Testis (tissue), 3 donors: Measurements from ENCODE around the gene PTPN9. TPM values are rescaled to one million over a fixed set of nuclear protein-coding genes. Genes with fewer than 3 reads are reported as not detected.

Experiments used
- DNase-seq: peaks from one replicate; pipeline ENCODE4 v3.0.0-alpha.2; 2019
- H3K27ac ChIP-seq, 2 donors: fragments of 200-600 bp; sonication (generic); one replicate each; pipeline ENCODE4 v1.5.1; 2019
- H3K27me3 ChIP-seq: fragments of 200-600 bp; sonication (generic); one replicate; pipeline ENCODE4 v1.5.1; 2019
- H3K36me3 ChIP-seq: fragments of 200-600 bp; sonication (generic); one replicate; pipeline ENCODE4 v1.5.1; 2017; ENCODE audit warnings: low read depth; ENCODE audit errors: missing control alignments
- H3K4me1 ChIP-seq: fragments of 200-600 bp; sonication (generic); one replicate; pipeline ENCODE4 v1.5.1; 2019
- H3K4me3 ChIP-seq, 2 donors: fragments of 200-600 bp; sonication (generic); one replicate each; pipeline ENCODE4 v1.5.1; 2017 to 2019
- H3K9me3 ChIP-seq: fragments of 200-600 bp; sonication (generic); one replicate; pipeline ENCODE4 v1.5.1; 2017
- CTCF ChIP-seq, 3 experiments: fragments of 450-650 bp in 2 of 3; fragments of 200-600 bp in 1 of 3; sonication (generic) in 1 of 3; IDR thresholded peaks; one replicate each; pipeline ENCODE4 v1.5.1; 2016 to 2019; ENCODE audit warnings: antibody characterized with exemption in 3 of 3, mild to moderate bottlenecking in 2 of 3, moderate library complexity in 1 of 3
- POLR2A ChIP-seq: fragments of 450-650 bp; IDR thresholded peaks from one replicate; pipeline ENCODE4 v1.6.1; 2017; ENCODE audit warnings: antibody characterized with exemption, mild to moderate bottlenecking, moderate library complexity
- WGBS, 2 donors: methylation state at CpG; one replicate each; pipeline ENCODE4 v1.1.5; 2018; 5-methylcytosine and 5-hydroxymethylcytosine counted together
- intact Hi-C: fragments of 100-400 bp; cut with DNase I; formaldehyde crosslinking; loops from one replicate; pipeline ENCODE4 v1.15.1; 2023; ENCODE audit warnings: low total_unique reads
- polyA plus RNA-seq: library from polyadenylated mRNA; stranded (reverse); fragments of 350-450 nt; fragmentation: Illumina TruSeq; extraction: RNeasy Lipid Tissue Mini Kit (QIAGEN cat#74804); gene quantifications from one replicate; pipeline ENCODE4 v1.2.3, GENCODE V29; 2014; ENCODE audit warnings: low read depth, low replicate concordance; ENCODE audit not compliant: insufficient read depth
- total RNA-seq, 2 donors: library from RNA; depleted of rRNA; stranded (reverse); fragments of >200 nt; gene quantifications; one replicate each; pipeline ENCODE4 v1.2.3, GENCODE V29; 2016

The PTPN9 gene
- total and polyA plus RNA-seq, 3 donors from 2014 or later, result 14.1 to 20.3 (median 16.3) TPM

DNA sequence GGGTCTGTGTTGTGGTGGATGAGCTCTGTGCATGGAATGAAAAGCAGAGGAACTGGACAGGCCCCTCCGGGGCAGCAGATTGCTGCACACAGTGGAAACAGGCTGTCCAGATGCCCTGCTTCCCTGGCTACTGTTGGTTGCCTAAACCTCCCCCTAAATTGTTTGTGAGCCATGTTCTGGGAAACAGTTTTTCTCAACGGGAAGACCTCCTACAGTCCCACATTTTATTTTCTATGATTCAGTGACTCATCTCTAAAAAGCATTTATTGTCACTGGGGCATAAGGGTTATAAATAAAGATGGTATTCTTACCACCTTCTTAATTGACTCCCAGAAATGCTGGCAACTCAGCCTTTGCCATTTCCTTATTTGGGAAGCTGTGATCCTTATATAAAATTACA is 20.3 kb upstream of the PTPN9 start:
- intact Hi-C loops, result no loop called here
- no peak for DNase-seq
- Histone ChIP-seq H3K27me3 (no peaks in the 10 kb centered on the region), H3K9me3 (no peaks in the 10 kb centered on the region), H3K27ac (peak overlapping the region in 1 of 2 donors; percentile 22), H3K4me1 (peaks cover 24% of the 10 kb centered on the region), H3K4me3 (no peak overlapping the region), H3K36me3 (no peaks in the 10 kb centered on the region)
- TF ChIP-seq POLR2A, result no peak
- no peak for TF ChIP-seq CTCF (IDR thresholded peaks at IDR 0.05)
- WGBS, 2 donors, result 47 to 65% methylated on average over 2 of the region's 2 CpGs

GRCh38 chr15:75598361-75598760 is 19.2 kb upstream of the PTPN9 start:
- peak overlapping the region in 1 of 2 donors; percentile 22 for H3K27ac ChIP-seq
- H3K27me3 ChIP-seq, result no peaks in the 10 kb centered on the region
- DNase-seq, result no peak
- H3K4me1 ChIP-seq, result peaks cover 24% of the 10 kb centered on the region
- no peak for TF ChIP-seq POLR2A
- no peak for TF ChIP-seq CTCF (IDR thresholded peaks at IDR 0.05)
- H3K36me3 ChIP-seq, result no peaks in the 10 kb centered on the region
- intact Hi-C loops, result no loop called here
- no peaks in the 10 kb centered on the region for H3K9me3 ChIP-seq
- WGBS, 2 donors, result 78 to 88% methylated on average over 4 of the region's 4 CpGs
- H3K4me3 ChIP-seq, result no peak overlapping the region

DNA sequence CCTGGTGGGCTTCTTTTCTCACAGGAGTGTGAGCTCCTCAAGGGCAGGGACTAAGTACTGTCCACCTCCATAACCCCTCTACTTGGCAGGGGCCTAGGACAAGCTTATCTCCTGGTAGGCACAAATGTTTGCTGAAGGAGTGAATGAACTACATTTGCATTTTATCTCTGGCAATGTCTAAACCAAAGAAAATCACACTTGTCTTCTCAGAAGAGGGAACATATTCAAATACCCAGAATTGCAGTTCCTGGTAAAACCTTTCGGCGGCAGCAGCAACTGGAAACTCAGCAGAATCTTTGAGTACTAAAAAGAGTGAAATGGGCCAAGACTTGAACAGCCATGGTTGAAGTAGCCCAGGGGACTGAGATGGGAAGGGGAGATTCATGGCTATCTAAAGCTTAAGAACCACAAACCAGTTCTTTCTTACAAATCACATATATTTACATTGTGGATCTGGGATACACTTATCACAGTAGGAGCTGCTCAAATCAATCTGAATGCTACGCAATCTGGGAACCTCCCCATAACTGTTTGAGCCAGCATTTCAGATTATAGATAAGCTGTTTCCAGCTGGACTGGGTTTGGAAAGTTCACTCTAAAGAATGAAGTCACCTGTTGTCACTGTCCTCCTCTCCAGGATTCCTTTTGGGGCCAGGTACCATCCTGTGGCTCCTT is 18.7 kb upstream of the PTPN9 start:
- no peak for DNase-seq
- WGBS, 2 donors, result 70 to 78% methylated on average over 3 of the region's 3 CpGs

DNA sequence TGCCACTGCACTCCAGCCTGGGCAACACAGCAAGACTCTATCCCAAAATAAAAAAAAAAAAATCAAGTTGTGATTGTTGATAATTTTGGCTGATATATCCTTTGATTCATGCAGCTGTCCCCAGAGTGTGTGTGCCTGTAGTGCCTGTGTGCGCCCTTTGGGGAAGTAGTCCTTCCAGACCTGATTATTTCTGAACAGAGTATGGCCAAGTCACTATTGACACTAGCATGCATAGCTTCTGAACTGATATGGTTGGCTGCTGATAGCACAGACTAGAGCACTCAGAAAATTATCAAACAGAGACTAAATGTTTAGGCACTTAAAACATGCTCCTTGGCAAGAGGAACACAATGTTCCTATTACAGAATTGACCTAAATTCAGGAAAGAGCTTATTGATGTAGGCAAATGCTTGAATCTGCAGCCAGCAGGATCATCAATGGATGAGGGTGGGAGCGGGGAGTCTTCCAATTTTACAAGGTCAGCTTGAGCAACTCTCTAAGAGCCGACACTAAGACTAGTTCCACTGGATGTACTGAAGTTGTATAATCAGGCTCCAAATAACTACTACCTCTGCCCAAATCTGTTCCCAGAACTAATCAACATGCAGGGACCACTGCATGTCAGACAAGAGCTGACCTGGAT is 17.7 kb upstream of the PTPN9 start:
- intact Hi-C loops, result no loop called here
- no peak for TF ChIP-seq POLR2A
- TF ChIP-seq CTCF (IDR thresholded peaks at IDR 0.05), result no peak
- no peak overlapping the region for H3K4me3 ChIP-seq
- H3K27me3 ChIP-seq, result no peaks in the 10 kb centered on the region
- peaks cover 29% of the 10 kb centered on the region for H3K4me1 ChIP-seq
- no peaks in the 10 kb centered on the region for H3K36me3 ChIP-seq
- H3K27ac ChIP-seq, result peak overlapping the region in 1 of 2 donors; percentile 22
- H3K9me3 ChIP-seq, result no peaks in the 10 kb centered on the region
- 49 to 60% methylated on average over 3 of the region's 3 CpGs for WGBS, 2 donors
- no peak for DNase-seq

More for the DNA sequence above, 18.7 kb upstream of the PTPN9 start:
- Histone ChIP-seq H3K27ac (peak overlapping the region in 1 of 2 donors; percentile 22), H3K4me3 (no peak overlapping the region), H3K4me1 (peaks cover 24% of the 10 kb centered on the region), H3K9me3 (no peaks in the 10 kb centered on the region), H3K36me3 (no peaks in the 10 kb centered on the region), H3K27me3 (no peaks in the 10 kb centered on the region)
- intact Hi-C loops, result no loop called here
- TF ChIP-seq POLR2A (no peak), CTCF (IDR thresholded peaks at IDR 0.05) (no peak)
